ENCODE results near the gene SFXN3. TPM values are rescaled to one million over a fixed set of nuclear protein-coding genes. Genes with fewer than 3 reads are reported as not detected.
A peak's percentile ranks its signal among the peaks of the same experiment; 100 is the strongest.

The SFXN3 gene
- total and polyA plus RNA-seq, 8 donors, result 9.9 to 60.4 (median 20.6) TPM

DNA sequence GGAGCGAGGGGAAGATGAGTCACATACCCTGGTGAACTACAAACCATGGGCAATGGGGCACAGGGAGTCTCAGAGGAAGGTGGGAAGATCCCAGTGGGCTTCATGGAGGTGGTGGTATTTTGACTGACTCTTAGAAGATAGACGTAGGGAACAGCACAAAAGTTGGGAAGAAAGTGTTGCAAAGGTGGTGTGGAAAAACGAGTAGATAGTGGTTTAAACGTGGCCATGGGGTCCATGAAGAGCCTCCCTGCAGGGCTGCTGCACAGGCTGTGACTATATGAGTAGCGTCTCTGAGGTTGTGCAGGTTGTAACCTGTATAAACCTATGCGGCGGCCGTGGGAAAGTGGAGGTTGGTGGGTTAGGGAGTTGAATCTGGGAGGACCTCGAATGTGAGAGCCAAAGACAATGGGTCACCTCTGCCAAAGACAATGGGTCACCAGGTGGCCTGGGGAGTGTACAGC, 17.6 kb upstream of the SFXN3 start:
- DNase-seq, result no peak
- intact Hi-C loops (cut with DNase I; ENCODE audit: low total_unique reads), result no loop called here
- Histone ChIP-seq H3K27me3 (peaks cover 0 to 27% (median 0%) of the 10 kb centered on the region in 3 donors), H3K9me3 (no peaks in the 10 kb centered on the region), H3K27ac (peak overlapping the region in 3 of 5 donors; percentile 34 to 71 (median 67)), H3K36me3 (no peaks in the 10 kb centered on the region), H3K4me1 (peaks cover 19 to 50% (median 36%) of the 10 kb centered on the region in 4 donors), H3K4me3 (no peak overlapping the region)
- TF ChIP-seq CTCF (IDR thresholded peaks at IDR 0.05), result no peak
- TF ChIP-seq POLR2AphosphoS5 (IDR thresholded peaks at IDR 0.05), result no peak
- no peak for TF ChIP-seq EP300 (IDR thresholded peaks at IDR 0.05)
- TF ChIP-seq POLR2A (IDR thresholded peaks at IDR 0.05), result no peak
- 42 to 58% (median 50%) methylated on average over 9 of the region's 9 CpGs for WGBS, 5 donors

DNA sequence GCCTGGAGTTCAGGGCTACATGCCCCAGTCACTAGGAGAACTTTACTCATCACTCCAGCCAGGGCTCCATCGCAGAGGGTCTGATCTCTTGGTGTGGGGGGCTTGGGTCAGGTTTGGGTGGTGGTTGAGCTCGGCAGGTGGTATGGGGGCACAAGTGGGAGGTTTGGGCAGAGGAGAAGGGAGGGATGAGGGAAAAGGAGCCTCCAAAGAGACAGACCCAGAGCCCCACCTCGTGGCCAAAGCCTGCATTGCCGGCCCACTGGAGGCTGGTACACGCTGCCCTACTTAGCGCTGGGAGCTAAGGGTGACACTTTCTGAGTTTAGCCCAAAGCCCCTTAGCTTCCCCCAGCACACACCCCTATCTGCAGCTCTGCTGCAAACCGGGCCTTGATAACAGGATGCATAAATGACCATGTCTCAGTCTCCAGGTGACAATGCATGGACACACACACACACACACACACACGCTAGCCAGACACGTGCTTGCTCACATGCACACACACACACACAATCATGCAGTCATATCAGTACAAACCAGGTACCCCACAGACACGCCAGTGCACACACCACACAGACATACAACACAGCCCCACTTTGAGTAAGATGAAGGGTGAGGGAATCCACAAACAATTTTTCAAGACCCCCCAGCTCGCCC, 16.7 kb upstream of the SFXN3 start:
- Histone ChIP-seq H3K27me3 (peaks cover 0 to 37% (median 0%) of the 10 kb centered on the region in 3 donors), H3K4me1 (peaks cover 25 to 51% (median 39%) of the 10 kb centered on the region in 4 donors), H3K27ac (no peak overlapping the region), H3K36me3 (no peaks in the 10 kb centered on the region), H3K9me3 (no peaks in the 10 kb centered on the region), H3K4me3 (no peak overlapping the region)
- DNase-seq, result peak; percentile 87 to 92
- WGBS, 5 donors, result 14 to 21% (median 17%) methylated on average over 10 to 11 of the region's 11 CpGs
- TF ChIP-seq POLR2AphosphoS5 (IDR thresholded peaks at IDR 0.05), result peak in 1 of 3 donors; percentile 13
- peak in 5 of 7 experiments; percentile 91 to 96 (median 95) for TF ChIP-seq CTCF (IDR thresholded peaks at IDR 0.05)
- no peak for TF ChIP-seq POLR2A (IDR thresholded peaks at IDR 0.05)
- no peak for TF ChIP-seq EP300 (IDR thresholded peaks at IDR 0.05)
- intact Hi-C loops (cut with DNase I; ENCODE audit: low total_unique reads), result loop anchor here (2.0 kb wide), 1 partner anchor 20 kb away; no protein-coding TSS in a partner anchor

- H3K27ac ChIP-seq, result no peak overlapping the region
- H3K27me3 ChIP-seq, result peaks cover 0 to 40% (median 0%) of the 10 kb centered on the region in 3 donors
- no peak for TF ChIP-seq CTCF (IDR thresholded peaks at IDR 0.05)
- TF ChIP-seq EP300 (IDR thresholded peaks at IDR 0.05), result no peak
- no peak for TF ChIP-seq POLR2AphosphoS5 (IDR thresholded peaks at IDR 0.05)
- no peak for TF ChIP-seq POLR2A (IDR thresholded peaks at IDR 0.05)
- peaks cover 25 to 51% (median 39%) of the 10 kb centered on the region in 4 donors for H3K4me1 ChIP-seq
- WGBS, 5 donors, result 39 to 47% (median 43%) methylated on average over 6 to 7 of the region's 7 CpGs
- no peak for DNase-seq
- intact Hi-C loops (cut with DNase I; ENCODE audit: low total_unique reads), result loop anchor here (2.0 kb wide), 1 partner anchor 20 kb away; no protein-coding TSS in a partner anchor
- H3K36me3 ChIP-seq, result no peaks in the 10 kb centered on the region
- no peak overlapping the region for H3K4me3 ChIP-seq
- no peaks in the 10 kb centered on the region for H3K9me3 ChIP-seq
Observed at GRCh38 chr10:101014966-101015581, 16.0 kb upstream of the SFXN3 start.

GRCh38 chr10:101015582-101015973, 15.5 kb upstream of the SFXN3 start:
- Histone ChIP-seq H3K4me1 (peaks cover 25 to 51% (median 39%) of the 10 kb centered on the region in 4 donors), H3K9me3 (no peaks in the 10 kb centered on the region), H3K36me3 (no peaks in the 10 kb centered on the region), H3K27me3 (peaks cover 0 to 44% (median 0%) of the 10 kb centered on the region in 3 donors), H3K27ac (no peak overlapping the region), H3K4me3 (no peak overlapping the region)
- TF ChIP-seq POLR2A (IDR thresholded peaks at IDR 0.05) (no peak), POLR2AphosphoS5 (IDR thresholded peaks at IDR 0.05) (no peak), CTCF (IDR thresholded peaks at IDR 0.05) (no peak), EP300 (IDR thresholded peaks at IDR 0.05) (no peak)
- WGBS, 5 donors, result 82 to 100% (median 91%) methylated on average over 1 to 8 of the region's 8 CpGs
- intact Hi-C loops (cut with DNase I; ENCODE audit: low total_unique reads), result loop anchor here (2.0 kb wide), 1 partner anchor 21 kb away; no protein-coding TSS in a partner anchor
- DNase-seq, result no peak
